ENCODE results near the gene NOM1.
"Not testable (repeated sequence)": the region's sequence is repeated elsewhere in the genome, so short reads cannot be mapped to it uniquely, and the experiment has no call there.

The NOM1 gene

GRCh38 chr7:156949541-156950380 is at the start of gene NOM1:
TSS of gene NOM1 (plus strand) at chr7:156949712. CDS start at chr7:156949738, 26 bp downstream.
- no peaks in the 10 kb centered on the region for H3K27me3 Mint-ChIP-seq
- peak within 1 kb of the TSS; percentile 92 for H3K4me3 Mint-ChIP-seq
- peaks cover 8% of the 10 kb centered on the region for H3K36me3 Mint-ChIP-seq
- peak; percentile 96 for ATAC-seq (ENCODE audit: low read depth)
- peak within 1 kb of the TSS; percentile 87 for H3K27ac Mint-ChIP-seq
- peaks cover 16% of the 10 kb centered on the region for H3K4me1 Mint-ChIP-seq
- H3K9me3 Mint-ChIP-seq: no peaks in the 10 kb centered on the region
- peak; percentile 94 for DNase-seq (ENCODE audit: low spot score in 2 of 2)

GRCh38 chr7:156900093-156900492 is 49.4 kb upstream of the NOM1 start:
- not testable (repeated sequence) for ATAC-seq (ENCODE audit: low read depth); H3K36me3 Mint-ChIP-seq; H3K9me3 Mint-ChIP-seq; H3K27me3 Mint-ChIP-seq; DNase-seq (ENCODE audit: low spot score in 2 of 2); H3K4me3 Mint-ChIP-seq; H3K27ac Mint-ChIP-seq
- peaks cover 10% of the 10 kb centered on the region for H3K4me1 Mint-ChIP-seq

GRCh38 chr7:156903232-156903909 is 46.1 kb upstream of the NOM1 start:
- no peaks in the 10 kb centered on the region for H3K9me3 Mint-ChIP-seq
- H3K27me3 Mint-ChIP-seq: peaks cover 12% of the 10 kb centered on the region
- H3K4me3 Mint-ChIP-seq: no peak overlapping the region
- DNase-seq (ENCODE audit: low spot score in 2 of 2): no peak
- ATAC-seq (ENCODE audit: low read depth): no peak
- H3K27ac Mint-ChIP-seq: no peak overlapping the region
- no peaks in the 10 kb centered on the region for H3K36me3 Mint-ChIP-seq
- H3K4me1 Mint-ChIP-seq: no peaks in the 10 kb centered on the region

- H3K27me3 Mint-ChIP-seq: peaks cover 12% of the 10 kb centered on the region
- DNase-seq (ENCODE audit: low spot score in 2 of 2) (no peak), ATAC-seq (ENCODE audit: low read depth) (no peak)
- H3K36me3 Mint-ChIP-seq: no peaks in the 10 kb centered on the region
- H3K4me3 Mint-ChIP-seq: no peak overlapping the region
- H3K4me1 Mint-ChIP-seq: peaks cover 3% of the 10 kb centered on the region
- no peaks in the 10 kb centered on the region for H3K9me3 Mint-ChIP-seq
- H3K27ac Mint-ChIP-seq: no peak overlapping the region
Measured at GRCh38 chr7:156906200-156906649, 43.3 kb upstream of the NOM1 start.

- H3K27ac Mint-ChIP-seq: no peak overlapping the region
- no peak overlapping the region for H3K4me3 Mint-ChIP-seq
- H3K36me3 Mint-ChIP-seq: no peaks in the 10 kb centered on the region
- DNase-seq (ENCODE audit: low spot score in 2 of 2): no peak
- H3K27me3 Mint-ChIP-seq: peaks cover 11% of the 10 kb centered on the region
- no peak for ATAC-seq (ENCODE audit: low read depth)
- H3K9me3 Mint-ChIP-seq: no peaks in the 10 kb centered on the region
- peaks cover 3% of the 10 kb centered on the region for H3K4me1 Mint-ChIP-seq
Measured at GRCh38 chr7:156907656-156908055, 41.9 kb upstream of the NOM1 start.

GRCh38 chr7:156909574-156910252 is 39.8 kb upstream of the NOM1 start:
- DNase-seq (ENCODE audit: low spot score in 2 of 2); H3K4me1 Mint-ChIP-seq; H3K4me3 Mint-ChIP-seq; ATAC-seq (ENCODE audit: low read depth); H3K27me3 Mint-ChIP-seq; H3K27ac Mint-ChIP-seq; H3K9me3 Mint-ChIP-seq; H3K36me3 Mint-ChIP-seq: not testable (repeated sequence)

- Mint-ChIP-seq H3K36me3 (peaks cover 2% of the 10 kb centered on the region), H3K9me3 (no peaks in the 10 kb centered on the region), H3K4me1 (peaks cover 18% of the 10 kb centered on the region), H3K27ac (no peak overlapping the region), H3K27me3 (peaks cover 28% of the 10 kb centered on the region), H3K4me3 (no peak overlapping the region)
- ATAC-seq (ENCODE audit: low read depth) (no peak), DNase-seq (ENCODE audit: low spot score in 2 of 2) (no peak)
Measured at GRCh38 chr7:156918635-156919034, 30.9 kb upstream of the NOM1 start.

GRCh38 chr7:156919132-156919713 is 30.3 kb upstream of the NOM1 start:
- no peak for ATAC-seq (ENCODE audit: low read depth)
- peaks cover 18% of the 10 kb centered on the region for H3K4me1 Mint-ChIP-seq
- no peak overlapping the region for H3K27ac Mint-ChIP-seq
- peaks cover 2% of the 10 kb centered on the region for H3K36me3 Mint-ChIP-seq
- peaks cover 28% of the 10 kb centered on the region for H3K27me3 Mint-ChIP-seq
- H3K4me3 Mint-ChIP-seq: no peak overlapping the region
- no peaks in the 10 kb centered on the region for H3K9me3 Mint-ChIP-seq
- no peak for DNase-seq (ENCODE audit: low spot score in 2 of 2)

- Mint-ChIP-seq H3K9me3 (no peaks in the 10 kb centered on the region), H3K4me3 (no peak overlapping the region), H3K4me1 (peaks cover 18% of the 10 kb centered on the region), H3K36me3 (peaks cover 2% of the 10 kb centered on the region), H3K27ac (no peak overlapping the region), H3K27me3 (peaks cover 28% of the 10 kb centered on the region)
- ATAC-seq (ENCODE audit: low read depth) (no peak), DNase-seq (ENCODE audit: low spot score in 2 of 2) (no peak)
Measured at GRCh38 chr7:156920076-156920475, 29.4 kb upstream of the NOM1 start.

GRCh38 chr7:156920487-156921373 is 28.8 kb upstream of the NOM1 start:
- not testable (repeated sequence) for H3K4me3 Mint-ChIP-seq; H3K9me3 Mint-ChIP-seq; ATAC-seq (ENCODE audit: low read depth); H3K27ac Mint-ChIP-seq; DNase-seq (ENCODE audit: low spot score in 2 of 2); H3K36me3 Mint-ChIP-seq
- peaks cover 18% of the 10 kb centered on the region for H3K4me1 Mint-ChIP-seq
- H3K27me3 Mint-ChIP-seq: peaks cover 28% of the 10 kb centered on the region

GRCh38 chr7:156922304-156922703 is 27.2 kb upstream of the NOM1 start:
- H3K4me3 Mint-ChIP-seq; DNase-seq (ENCODE audit: low spot score in 2 of 2); H3K9me3 Mint-ChIP-seq; H3K27ac Mint-ChIP-seq; H3K36me3 Mint-ChIP-seq; ATAC-seq (ENCODE audit: low read depth): not testable (repeated sequence)
- peaks cover 18% of the 10 kb centered on the region for H3K4me1 Mint-ChIP-seq
- peaks cover 25% of the 10 kb centered on the region for H3K27me3 Mint-ChIP-seq

GRCh38 chr7:156925821-156926220 is 23.7 kb upstream of the NOM1 start:
- H3K27me3 Mint-ChIP-seq: peaks cover 10% of the 10 kb centered on the region
- not testable (repeated sequence) for ATAC-seq (ENCODE audit: low read depth); H3K4me1 Mint-ChIP-seq; H3K27ac Mint-ChIP-seq; DNase-seq (ENCODE audit: low spot score in 2 of 2); H3K4me3 Mint-ChIP-seq; H3K9me3 Mint-ChIP-seq; H3K36me3 Mint-ChIP-seq

Data from memory B cell (primary cell).